Breast epithelium (tissue), 3 donors: ENCODE data around the gene MIEN1.

ENCODE experiments used
- CTCF ChIP-seq, 3 donors: fragments of 450-650 bp; IDR thresholded peaks; one replicate each; pipeline ENCODE4 v1.5.1; 2016 to 2017; ENCODE audit warnings: antibody characterized with exemption in 3 of 3, mild to moderate bottlenecking in 3 of 3, moderate library complexity in 3 of 3
- POLR2AphosphoS5 ChIP-seq, 3 donors: sonication (generic); formaldehyde crosslinking; IDR thresholded peaks; one replicate each; pipeline ENCODE4 v1.6.1; 2017; ENCODE audit warnings: antibody characterized with exemption in 3 of 3

GRCh38 chr17:39722965-39723848, 7.1 kb downstream of the MIEN1 start:
- TF ChIP-seq CTCF (IDR thresholded peaks at IDR 0.05) (no peak), POLR2AphosphoS5 (IDR thresholded peaks at IDR 0.05) (no peak)
